Hippocampal formation (tissue), 2 donors: Measurements from ENCODE around the gene GPR87.
A peak's percentile ranks its signal among the peaks of the same experiment; 100 is the strongest.

Source experiments
- DNase-seq, 2 donors: peaks; one replicate each; lab custom pipeline; 2025; lab: John Stamatoyannopoulos, UW

The GPR87 gene

DNA sequence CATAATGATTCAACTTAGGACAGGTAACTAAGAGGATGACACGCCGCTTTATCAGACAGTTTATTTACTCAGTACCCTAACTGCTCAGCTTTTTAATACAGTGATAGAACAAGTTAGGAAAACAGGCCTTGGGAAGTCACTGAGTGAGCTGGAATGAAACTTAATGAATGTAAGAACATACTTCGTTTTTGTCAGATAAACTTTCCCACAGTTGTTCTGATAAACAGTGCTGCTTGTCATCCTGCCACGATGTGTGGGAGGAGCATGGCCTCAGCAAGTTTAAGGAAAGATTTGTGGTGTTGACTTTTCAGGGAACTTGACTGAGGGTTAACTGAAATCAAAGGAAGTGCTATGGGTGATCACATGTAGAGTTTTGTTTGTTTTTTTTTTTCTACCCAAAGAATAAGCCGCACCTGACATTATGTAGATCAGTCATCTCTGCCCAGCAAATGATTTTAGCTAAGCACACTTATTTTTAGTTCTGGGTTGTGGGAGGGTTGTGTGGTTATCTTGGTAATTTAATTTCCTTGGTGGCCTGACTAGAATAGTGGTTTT is 32.6 kb downstream of the GPR87 start:
- DNase-seq, result no peak

DNA sequence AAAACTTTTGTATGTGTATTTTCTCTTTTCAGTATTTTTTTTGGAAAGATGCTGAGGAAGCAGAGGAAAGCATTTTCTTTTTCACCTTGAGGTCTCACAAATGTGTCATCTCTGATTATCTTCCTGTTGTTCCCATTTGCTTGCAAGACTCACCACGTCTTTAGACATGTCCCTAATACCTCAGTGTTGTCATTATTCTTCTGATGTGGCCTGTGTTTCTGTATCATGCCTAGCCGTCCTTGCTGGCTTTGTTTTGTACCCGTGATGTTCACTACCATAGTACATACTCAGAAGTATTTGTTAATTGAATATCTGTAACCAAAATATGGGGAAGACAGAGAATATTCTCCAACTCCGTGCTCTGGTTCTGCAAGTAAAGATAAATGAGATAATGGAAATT is 33.2 kb downstream of the GPR87 start:
- no peak for DNase-seq

- peak in 1 of 2 donors; percentile 87 for DNase-seq
Observed at GRCh38 chr3:151282921-151283320, 33.7 kb downstream of the GPR87 start.

- no peak for DNase-seq
Observed at GRCh38 chr3:151281671-151282324, 34.8 kb downstream of the GPR87 start.

GRCh38 chr3:151278230-151278629 is 38.4 kb downstream of the GPR87 start, which contains the start of gene P2RY14:
P2RY14 (minus strand) TSS chr3:151278542; CDS start chr3:151214316, 64,226 bp downstream.
- DNase-seq, result peak in 1 of 2 donors; percentile 27

DNA sequence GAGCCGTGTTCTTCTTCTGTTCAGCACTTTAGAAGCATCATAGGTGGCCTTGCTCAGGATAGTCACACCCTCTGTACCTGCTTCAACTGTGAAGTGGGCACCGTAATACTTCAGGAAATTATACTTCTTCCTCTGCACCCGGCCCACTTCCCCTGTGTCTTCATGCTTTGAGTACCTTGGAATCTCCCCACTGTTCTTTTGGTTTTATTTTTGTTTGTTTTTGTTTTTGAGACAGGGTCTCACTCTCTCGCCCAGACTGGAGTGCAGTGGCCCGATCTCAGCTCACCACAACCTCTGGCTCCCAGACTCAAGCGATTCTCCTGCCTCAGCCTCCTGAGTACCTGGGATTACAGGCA is 40.0 kb downstream of the GPR87 start:
- DNase-seq, result no peak

DNA sequence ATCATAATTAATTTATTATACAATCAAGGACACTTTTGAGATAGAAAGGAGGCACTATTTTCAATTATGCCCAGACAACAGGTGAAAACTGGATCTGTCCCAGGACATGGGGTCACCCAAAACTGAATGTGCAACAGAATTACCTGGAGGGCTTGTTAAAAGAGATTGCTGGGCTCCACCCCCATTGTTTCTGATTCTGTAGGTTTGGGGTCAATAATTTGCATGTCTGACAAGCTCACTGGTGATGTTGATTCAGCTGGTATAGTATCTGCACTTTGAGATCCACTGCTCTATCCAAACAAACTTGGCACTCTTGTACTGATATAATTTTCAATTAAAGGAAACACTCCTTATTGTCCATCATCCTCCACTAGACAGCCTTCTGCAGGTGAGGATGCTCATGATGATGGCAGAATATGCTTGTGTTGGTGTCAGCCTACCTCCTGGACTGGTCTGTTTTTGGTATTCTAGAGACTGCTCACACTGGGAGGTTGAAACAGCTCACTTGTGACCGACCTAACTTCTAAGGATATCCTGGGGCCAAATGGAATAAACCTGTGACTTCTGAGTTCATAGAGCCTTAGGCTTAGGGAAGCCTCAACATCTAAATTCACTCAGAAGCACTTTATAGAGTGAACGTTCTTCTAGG is 40.5 kb downstream of the GPR87 start:
- no peak for DNase-seq

DNA sequence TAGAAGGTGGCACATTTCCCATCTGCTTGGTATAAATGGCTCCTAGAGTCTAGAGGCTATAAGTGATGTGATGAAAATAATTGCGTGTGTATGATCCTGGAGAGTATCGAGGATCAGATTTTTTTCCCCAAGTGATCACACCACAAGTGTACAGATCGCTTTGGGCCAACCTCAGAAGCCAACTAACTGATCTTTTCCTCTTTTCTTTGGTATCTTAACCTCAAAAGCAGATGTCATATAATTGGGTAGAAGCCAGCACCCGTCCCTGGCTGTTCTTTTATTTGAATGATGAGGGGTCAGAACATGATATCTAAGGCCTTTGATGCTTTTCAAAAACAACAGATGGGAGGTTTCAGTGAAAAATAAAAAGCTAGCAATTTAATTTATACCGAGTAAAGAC is 41.5 kb downstream of the GPR87 start:
- DNase-seq, result no peak

DNA sequence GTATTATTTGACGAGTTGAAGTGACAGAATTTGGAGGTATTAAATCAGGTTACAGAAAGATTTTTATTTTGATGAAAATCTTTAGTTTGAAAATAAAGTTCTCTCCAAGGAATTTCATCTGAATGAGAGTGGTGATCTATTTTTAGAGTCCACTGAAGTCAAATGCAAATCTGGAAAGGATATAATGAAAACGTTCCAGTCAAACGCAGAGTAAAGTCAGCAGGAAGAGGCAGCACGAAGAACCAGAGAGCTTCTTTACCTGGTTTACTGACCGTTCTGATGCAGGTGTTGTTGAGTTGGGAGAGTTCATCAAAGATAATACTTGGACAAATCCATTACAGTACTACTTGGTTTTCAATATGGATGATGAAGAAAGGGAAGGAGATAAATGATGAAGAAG is 47.0 kb downstream of the GPR87 start:
- DNase-seq, result no peak

DNA sequence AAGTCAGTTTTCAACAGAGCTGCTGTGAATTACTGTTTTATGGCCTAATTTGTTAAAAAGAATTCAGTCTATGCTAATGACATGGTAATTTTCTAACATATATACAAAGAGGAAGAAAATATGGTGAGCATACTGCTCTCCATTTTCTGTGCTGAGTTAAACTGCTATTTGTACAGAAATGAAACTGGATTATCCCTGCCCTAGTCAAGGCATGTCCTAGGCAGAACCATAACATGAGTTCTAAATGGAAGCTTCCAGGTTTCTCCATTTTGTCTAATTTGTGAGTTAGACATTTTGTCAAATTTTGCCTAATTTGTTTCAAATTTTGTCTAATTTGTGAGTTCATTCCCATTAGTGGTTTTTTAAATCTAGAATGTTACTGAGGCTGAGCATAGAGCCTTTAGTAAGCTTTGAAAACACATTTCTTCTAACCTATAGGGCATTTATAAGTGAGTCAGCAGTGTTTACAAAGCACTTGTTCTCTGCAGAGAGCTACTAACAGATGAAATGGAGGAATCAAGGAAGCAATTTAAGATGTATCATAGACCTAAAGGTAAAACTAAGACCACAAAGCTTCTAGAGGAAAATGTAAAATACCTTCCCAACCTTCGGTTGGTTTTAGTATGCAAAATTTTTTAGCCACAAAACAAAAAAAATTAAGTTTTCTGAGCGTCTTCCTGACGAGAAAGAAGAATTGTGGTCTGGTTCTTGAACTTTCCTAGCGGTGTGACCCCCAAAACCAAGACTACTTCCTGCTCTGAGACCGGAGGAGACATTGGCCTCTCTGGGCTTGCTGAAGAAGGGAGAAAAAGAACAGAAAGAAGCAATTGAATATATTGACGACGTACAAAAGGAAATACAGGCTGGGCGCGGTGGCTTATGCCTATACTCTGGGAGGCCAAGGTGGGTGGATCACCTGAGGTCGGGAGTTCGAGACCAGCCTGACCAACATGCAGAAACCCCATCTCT is 48.1 kb downstream of the GPR87 start:
- DNase-seq, result no peak

- no peak for DNase-seq
Observed at GRCh38 chr3:151267066-151267465, 49.6 kb downstream of the GPR87 start.

DNA sequence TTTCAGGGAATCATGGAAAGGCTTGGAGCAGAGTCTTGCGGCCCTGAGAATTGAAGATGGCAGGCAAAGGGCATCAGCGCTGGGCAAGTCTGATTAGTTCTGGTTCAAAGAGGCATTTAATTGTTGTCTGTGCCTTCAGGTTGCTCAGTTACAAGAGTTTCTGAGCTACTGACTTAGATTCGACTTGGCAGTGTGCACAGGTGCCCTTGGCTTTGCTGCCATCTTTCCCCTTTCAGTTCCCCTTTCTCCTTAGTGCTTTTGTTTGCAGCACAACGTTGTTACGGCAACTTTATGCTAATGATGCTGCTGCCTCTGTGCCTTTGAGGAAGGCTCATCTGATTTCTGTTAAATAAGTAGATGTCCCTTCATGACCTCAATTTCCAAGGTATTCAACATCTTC is 50.8 kb downstream of the GPR87 start:
- DNase-seq, result peak in 1 of 2 donors; percentile 38

- DNase-seq, result no peak
Observed at GRCh38 chr3:151265166-151265565, 51.5 kb downstream of the GPR87 start.

- no peak for DNase-seq
Observed at GRCh38 chr3:151264605-151265004, 52.0 kb downstream of the GPR87 start.

DNA sequence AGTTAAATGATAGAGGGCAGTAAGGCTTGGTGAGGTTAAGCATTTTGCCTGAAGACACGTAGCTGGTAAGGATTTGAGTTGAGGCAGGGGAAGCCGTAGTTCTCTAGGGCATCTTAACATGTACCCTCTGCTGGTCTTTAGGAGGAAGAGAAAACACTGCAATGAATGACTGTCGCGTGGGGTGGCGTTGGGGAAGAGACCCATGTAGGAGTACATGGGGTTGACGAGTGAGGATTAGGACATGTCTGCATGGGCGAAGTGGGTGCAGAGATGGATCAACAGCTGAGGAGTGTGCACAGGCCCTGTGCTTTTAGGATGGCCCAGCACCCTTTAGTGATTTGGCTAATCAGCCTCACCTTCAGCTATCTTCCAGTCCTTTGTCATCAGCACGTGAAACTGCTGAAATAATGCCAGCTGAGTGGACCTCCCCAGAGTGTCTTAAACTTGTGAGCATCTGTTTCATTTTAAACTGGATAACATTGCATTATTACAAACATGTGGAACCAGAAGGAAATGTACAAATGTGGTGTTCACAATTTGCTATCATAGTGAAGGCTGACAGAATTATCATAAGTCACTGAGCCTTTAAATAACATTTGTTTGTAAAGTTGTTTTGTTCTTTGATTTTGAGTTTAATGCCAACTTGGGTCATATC is 53.6 kb downstream of the GPR87 start:
- no peak for DNase-seq

- DNase-seq, result no peak
Observed at GRCh38 chr3:151259664-151260063, 57.0 kb downstream of the GPR87 start.

GRCh38 chr3:151256749-151257148 is 59.9 kb downstream of the GPR87 start:
- DNase-seq, result no peak

- DNase-seq, result no peak
Observed at GRCh38 chr3:151248772-151249337, 67.8 kb downstream of the GPR87 start.
